IMR-90 (cell line): ENCODE measurements around the gene ISG20L2. TPM values are rescaled to one million over a fixed set of nuclear protein-coding genes. Genes with fewer than 3 reads are reported as not detected.
A peak's percentile ranks its signal among the peaks of the same experiment; 100 is the strongest.

Source experiments
- ATAC-seq: fragments of 200-7000 bp; cut with Tn5 transposase; 2 replicates; pipeline ENCODE4 v1.9.1; 2020; ENCODE audit warnings: low read depth, mild to moderate bottlenecking, moderate library complexity
- BruUV-seq: library from RNA; stranded (reverse); fragments of 400-500 nt; replicated peaks from 2 replicates; lab custom pipeline; 2021; lab: Mats Ljungman, UMichigan
- CTCF ChIA-PET: fragments of 300-600 bp; formaldehyde crosslinking; extraction: SDS; loops from one replicate; lab custom pipeline; 2021; ENCODE audit warnings: antibody characterized with exemption; lab: Yijun Ruan, JAX
- POLR2A ChIA-PET: fragments of 300-600 bp; sonication (Branson Sonifier 250); formaldehyde crosslinking; loops from one replicate; lab custom pipeline; 2022; ENCODE audit warnings: antibody characterized with exemption; ENCODE audit not compliant: unreplicated experiment; lab: Charles Lee
- DNase-seq: peaks from one replicate; pipeline ENCODE4 v3.0.0; 2013
- H2AFZ ChIP-seq: replicated peaks from 2 replicates; pipeline ENCODE3; 2013; ENCODE audit warnings: low read length, mild to moderate bottlenecking; ENCODE audit not compliant: poor library complexity
- H2AK5ac ChIP-seq: 2 replicates; pipeline ENCODE4 v1.6.1; 2013; ENCODE audit warnings: low read depth, low read length, inconsistent platforms
- H2AK9ac ChIP-seq: replicated peaks from 2 replicates; pipeline ENCODE3; 2013; ENCODE audit warnings: mild to moderate bottlenecking, low read depth, low read length, moderate library complexity; ENCODE audit not compliant: poor library complexity
- H2BK120ac ChIP-seq: 2 replicates; pipeline ENCODE4 v1.6.1; 2013; ENCODE audit warnings: low read depth, low read length, inconsistent platforms
- H2BK15ac ChIP-seq: 3 replicates; pipeline ENCODE4 v1.6.1; 2013; ENCODE audit warnings: low read depth, low read length, inconsistent platforms
- H2BK20ac ChIP-seq: 2 replicates; pipeline ENCODE4 v1.6.1; 2013; ENCODE audit warnings: low read depth, mild to moderate bottlenecking, inconsistent platforms, low read length, moderate library complexity
- H2BK5ac ChIP-seq: 2 replicates; pipeline ENCODE4 v1.6.1; 2013; ENCODE audit warnings: mild to moderate bottlenecking, low read depth, low read length, inconsistent platforms; ENCODE audit not compliant: poor library complexity, severe bottlenecking
- H3K14ac ChIP-seq: replicated peaks from 2 replicates; pipeline ENCODE4 v1.6.1; 2013; ENCODE audit warnings: low read depth, low read length, inconsistent platforms
- H3K18ac ChIP-seq: 2 replicates; pipeline ENCODE4 v1.6.1; 2013; ENCODE audit warnings: low read depth, low read length, control low read depth
- H3K23ac ChIP-seq: 2 replicates; pipeline ENCODE4 v1.6.1; 2013; ENCODE audit warnings: low read depth, low read length, inconsistent platforms
- H3K27ac ChIP-seq: 2 replicates; pipeline ENCODE4 v1.5.1; 2013; ENCODE audit warnings: mild to moderate bottlenecking, control low read depth, low read length; ENCODE audit not compliant: insufficient read depth
- H3K27me3 ChIP-seq: 2 replicates; pipeline ENCODE4 v1.6.1; 2013; ENCODE audit warnings: low read length; ENCODE audit not compliant: control insufficient read depth, insufficient read depth
- H3K36me3 ChIP-seq: 2 replicates; pipeline ENCODE4 v1.6.1; 2013; ENCODE audit warnings: low read length, mixed read lengths; ENCODE audit not compliant: control insufficient read depth, insufficient read depth
- H3K4ac ChIP-seq: 2 replicates; pipeline ENCODE4 v1.6.1; 2013; ENCODE audit warnings: low read depth, low read length, inconsistent platforms
- H3K4me1 ChIP-seq: 2 replicates; pipeline ENCODE4 v1.6.1; 2013; ENCODE audit warnings: low read length, mixed read lengths; ENCODE audit not compliant: control insufficient read depth, insufficient read depth
- H3K4me2 ChIP-seq: 2 replicates; pipeline ENCODE4 v1.6.1; 2013; ENCODE audit warnings: low read depth, mild to moderate bottlenecking, control low read depth, low read length, moderate library complexity
- H3K4me3 ChIP-seq: 2 replicates; pipeline ENCODE4 v1.5.1; 2013; ENCODE audit warnings: low read depth, mild to moderate bottlenecking, control low read depth, low read length, moderate library complexity; ENCODE audit not compliant: insufficient read depth
- H3K56ac ChIP-seq: 2 replicates; pipeline ENCODE4 v1.6.1; 2013; ENCODE audit warnings: low read length, inconsistent platforms; ENCODE audit not compliant: insufficient read depth; ENCODE audit errors: extremely low read depth
- H3K79me1 ChIP-seq, 2 experiments: 2 replicates each; pipeline ENCODE4 v1.6.1; 2013; ENCODE audit warnings: low read length in 2 of 2, inconsistent platforms in 1 of 2, low read depth in 1 of 2
- H3K9ac ChIP-seq: 2 replicates; pipeline ENCODE4 v1.6.1; 2013; ENCODE audit warnings: low read depth, low read length, control low read depth
- H3K9me1 ChIP-seq: 2 replicates; pipeline ENCODE4 v1.6.1; 2013; ENCODE audit warnings: low read length, inconsistent platforms; ENCODE audit not compliant: insufficient read depth
- H3K9me3 ChIP-seq: 2 replicates; pipeline ENCODE4 v1.6.1; 2013; ENCODE audit warnings: low read length; ENCODE audit not compliant: control insufficient read depth, insufficient read depth
- H4K20me1 ChIP-seq: 2 replicates; pipeline ENCODE4 v1.6.1; 2013; ENCODE audit warnings: low read length, inconsistent platforms; ENCODE audit not compliant: insufficient read depth
- H4K5ac ChIP-seq: 2 replicates; pipeline ENCODE4 v1.6.1; 2013; ENCODE audit warnings: mild to moderate bottlenecking, low read depth, low read length, control low read depth
- H4K8ac ChIP-seq, 2 experiments: 2 replicates each; pipeline ENCODE4 v1.6.1; 2013; ENCODE audit warnings: low read depth in 2 of 2, low read length in 2 of 2, control low read depth in 1 of 2, inconsistent platforms in 1 of 2
- H4K91ac ChIP-seq: 2 replicates; pipeline ENCODE4 v1.6.1; 2013; ENCODE audit warnings: low read depth, low read length, inconsistent platforms; ENCODE audit not compliant: insufficient read depth
- BHLHE40 ChIP-seq: fragments of 150-350 bp; IDR thresholded peaks from 2 replicates; pipeline ENCODE4 v1.6.1; 2016; ENCODE audit warnings: mild to moderate bottlenecking, low read depth, low read length
- FOS ChIP-seq: fragments of 150-350 bp; IDR thresholded peaks from 2 replicates; pipeline ENCODE4 v1.6.1; 2016; ENCODE audit warnings: low read depth, low read length
- MAFK ChIP-seq: IDR thresholded peaks from 2 replicates; pipeline ENCODE4 v1.6.1; 2012; ENCODE audit warnings: low read depth, low read length, improper control_type of control experiment
- MAZ ChIP-seq: IDR thresholded peaks from 2 replicates; pipeline ENCODE4 v1.6.1; 2012; ENCODE audit warnings: low read depth, mild to moderate bottlenecking, low read length, improper control_type of control experiment, moderate library complexity, borderline replicate concordance
- MXI1 ChIP-seq: IDR thresholded peaks from 2 replicates; pipeline ENCODE4 v1.6.1; 2012; ENCODE audit warnings: low read depth, mild to moderate bottlenecking, low read length, moderate library complexity, borderline replicate concordance
- NFE2L2 ChIP-seq: fragments of 150-350 bp; IDR thresholded peaks from 2 replicates; pipeline ENCODE4 v1.6.1; 2016; ENCODE audit warnings: low read depth, mild to moderate bottlenecking, low read length
- POLR2A ChIP-seq: IDR thresholded peaks from 2 replicates; pipeline ENCODE4 v1.6.1; 2012; ENCODE audit warnings: mild to moderate bottlenecking, low read depth, low read length
- RAD21 ChIP-seq: IDR thresholded peaks from 2 replicates; pipeline ENCODE4 v1.6.1; 2012; ENCODE audit warnings: low read length, improper control_type of control experiment
- RCOR1 ChIP-seq: IDR thresholded peaks from 2 replicates; pipeline ENCODE4 v1.6.1; 2012; ENCODE audit warnings: mild to moderate bottlenecking, low read length, improper control_type of control experiment; ENCODE audit not compliant: insufficient replicate concordance
- RFX5 ChIP-seq: IDR thresholded peaks from 2 replicates; pipeline ENCODE4 v1.8.0; 2012; ENCODE audit warnings: low read depth, mild to moderate bottlenecking, low read length, moderate library complexity
- WGBS, 2 experiments: methylation state at CpG; one replicate each; pipeline versions ENCODE4 v1.1.5 to v1.1.7; 2013; ENCODE audit warnings: missing lambda C conversion rate in 2 of 2; ENCODE audit not compliant: insufficient read length in 1 of 2; ENCODE audit errors: extremely low coverage in 2 of 2; 5-methylcytosine and 5-hydroxymethylcytosine counted together
- dilution Hi-C: fragments of 300-500 bp; cut with HindIII; formaldehyde crosslinking; loops from one replicate; pipeline ENCODE4 v1.14.3; 2018; ENCODE audit warnings: low sequenced_read_pairs; ENCODE audit not compliant: unreplicated experiment
- in situ Hi-C: fragments of 300-500 bp; cut with MboI; formaldehyde crosslinking; loops from 3 replicates; pipeline ENCODE4 v1.14.3; 2019; ENCODE audit warnings: low sequenced_read_pairs, inconsistent platforms, mixed read lengths
- intact Hi-C: fragments of 100-400 bp; cut with micrococcal nuclease; formaldehyde crosslinking; loops from 2 replicates; pipeline ENCODE4 v1.10.0; 2022
- polyA plus RNA-seq, 3 experiments: library from polyadenylated mRNA; depleted of rRNA; stranded (reverse); fragments of >200 nt; gene quantifications; 2 replicates each; pipeline ENCODE4 v1.2.3, GENCODE V29; 2012; ENCODE audit warnings: low replicate concordance in 1 of 3
- total RNA-seq: library from RNA; depleted of rRNA; stranded (reverse); fragments of >200 nt; gene quantifications from 2 replicates; pipeline ENCODE4 v1.2.3, GENCODE V29; 2012; rRNA removed

Gene ISG20L2
- total and polyA plus RNA-seq, 2 of the 4 experiments (the other 2 are of a cell fraction): 17.0 to 27.3 TPM

DNA sequence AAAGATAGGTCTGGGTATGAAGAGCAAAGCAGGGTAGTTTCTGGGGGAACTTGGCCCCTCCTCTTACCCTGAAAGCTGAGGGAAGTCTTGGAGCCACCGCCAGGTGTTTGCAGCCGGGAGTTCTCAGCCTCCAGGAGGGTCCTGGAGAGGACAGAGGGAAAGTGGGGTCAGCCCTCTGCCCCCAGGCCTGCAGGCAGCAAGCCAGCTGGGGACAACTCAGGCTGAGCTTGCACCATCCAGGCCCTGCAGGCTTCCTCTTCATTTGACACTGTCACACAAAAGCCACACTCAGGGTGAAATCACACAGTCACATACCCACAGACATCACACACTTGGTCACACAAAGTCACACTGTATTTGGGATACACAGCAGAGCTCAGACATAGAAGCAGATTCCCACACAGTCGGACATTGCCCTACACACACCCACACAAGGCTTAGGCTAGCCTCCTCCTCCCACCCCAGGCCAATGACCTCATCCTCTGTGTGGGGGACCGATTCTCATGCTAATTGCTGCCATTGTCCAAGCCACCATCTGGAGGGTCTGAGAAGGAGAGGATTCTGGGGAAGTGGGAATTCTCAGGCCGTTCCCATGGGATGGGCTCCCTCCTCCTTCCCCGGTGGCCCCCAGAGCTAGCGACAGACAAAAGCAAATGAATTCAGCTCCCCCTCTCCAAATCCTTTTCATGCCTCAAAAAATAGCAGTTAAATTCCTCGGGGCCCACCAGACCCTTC lies 55.0 kb downstream of the ISG20L2 start:
- in situ Hi-C loops (no loop called here), intact Hi-C loops (no loop called here), dilution Hi-C loops (no loop called here)
- BruUV-seq: no TSS peak
- TF ChIP-seq RCOR1 (no peak), BHLHE40 (no peak), NFE2L2 (no peak), MAZ (no peak), FOS (no peak), MXI1 (no peak), RFX5 (no peak), RAD21 (no peak), POLR2A (no peak), MAFK (no peak)
- H3K9me3 ChIP-seq: no peaks in the 10 kb centered on the region
- H3K56ac ChIP-seq: no peak overlapping the region
- H2BK5ac ChIP-seq: no peak overlapping the region
- H2BK15ac ChIP-seq: 0 out of 3 replicates have a peak overlapping the region, but pooled peaks have one; percentile 2
- H3K18ac ChIP-seq: no peak overlapping the region
- H3K4me3 ChIP-seq: no peak overlapping the region
- H2BK120ac ChIP-seq: peak overlapping the region; percentile 71; the same call in 1 of the 2 replicates
- DNase-seq (peak; percentile 39), ATAC-seq (no peak)
- H3K9me1 ChIP-seq: peaks cover 18% of the 10 kb centered on the region
- no peak overlapping the region for H3K27ac ChIP-seq
- peak overlapping the region; percentile 19; the same call in 1 of the 2 replicates for H3K4me2 ChIP-seq
- peak overlapping the region; percentile 85 for H2AK9ac ChIP-seq
- peak overlapping the region in 1 of 2 experiments; percentile 44; a peak in 1 of 4 replicates for H4K8ac ChIP-seq
- H3K4ac ChIP-seq: peak overlapping the region; percentile 69
- no peak overlapping the region; the same call in 1 of the 2 replicates for H2BK20ac ChIP-seq
- H4K91ac ChIP-seq: no peak overlapping the region
- peaks cover 15 to 58% of the 10 kb centered on the region in 2 experiments; a peak in 3 of 4 replicates for H3K79me1 ChIP-seq
- 21% methylated on average over 3 of the region's 8 CpGs; no CpG with 5 or more reads in 1 of the 2 experiments for WGBS, 2 experiments
- peak overlapping the region; percentile 22; the same call in 1 of the 2 replicates for H2AK5ac ChIP-seq
- H3K27me3 ChIP-seq: no peaks in the 10 kb centered on the region; the same call in 1 of the 2 replicates
- H3K9ac ChIP-seq: 0 out of 2 replicates have a peak overlapping the region, but pooled peaks have one; percentile 25
- peaks cover 31% of the 10 kb centered on the region for H3K4me1 ChIP-seq
- no peak overlapping the region for H4K5ac ChIP-seq
- H3K23ac ChIP-seq: peak overlapping the region; percentile 48; the same call in 1 of the 2 replicates
- peak overlapping the region; percentile 53 for H2AFZ ChIP-seq
- peaks cover 28% of the 10 kb centered on the region for H4K20me1 ChIP-seq
- CTCF ChIA-PET: no interaction called here
- peaks cover 16% of the 10 kb centered on the region for H3K36me3 ChIP-seq
- POLR2A ChIA-PET: interaction anchor here (0.9 kb wide), 1 partner anchor 9 kb away, joined by 5 read pairs; no protein-coding TSS in a partner anchor
- peak overlapping the region; percentile 71 for H3K14ac ChIP-seq

Other genes with a start within 250 kb of the ISG20L2 start
- 2.9 and 3.6 TPM in 2 replicates for gene MEF2D, start 228.0 kb downstream of the ISG20L2 start, total RNA-seq
- gene MEF2D, start 228.0 kb downstream of the ISG20L2 start, polyA plus RNA-seq (2012; rRNA removed): 20.0 and 25.0 TPM in 2 replicates
- 13.6 TPM in 2 replicates for gene IQGAP3, start 156.2 kb downstream of the ISG20L2 start, total RNA-seq
- 12.5 and 14.9 TPM in 2 replicates for gene IQGAP3, start 156.2 kb downstream of the ISG20L2 start, polyA plus RNA-seq (2012; rRNA removed)
- not detected in 2 replicates for gene TTC24, start 149.0 kb downstream of the ISG20L2 start, total RNA-seq
- not detected in 2 replicates for gene TTC24, start 149.0 kb downstream of the ISG20L2 start, polyA plus RNA-seq (2012; rRNA removed)
- gene NAXE, start 137.0 kb downstream of the ISG20L2 start, total RNA-seq: 70.3 and 74.2 TPM in 2 replicates
- gene NAXE, start 137.0 kb downstream of the ISG20L2 start, polyA plus RNA-seq (2012; rRNA removed): 60.6 and 61.0 TPM in 2 replicates
- 30.8 and 41.8 TPM in 2 replicates for gene GPATCH4, start 127.3 kb downstream of the ISG20L2 start, total RNA-seq
- 26.6 and 32.6 TPM in 2 replicates for gene GPATCH4, start 127.3 kb downstream of the ISG20L2 start, polyA plus RNA-seq (2012; rRNA removed)
- not detected in 2 replicates for gene HAPLN2, start 109.4 kb downstream of the ISG20L2 start, total RNA-seq
- not detected in 2 replicates for gene HAPLN2, start 109.4 kb downstream of the ISG20L2 start, polyA plus RNA-seq (2012; rRNA removed)
- not detected in 2 replicates for gene BCAN, start 86.6 kb downstream of the ISG20L2 start, total RNA-seq
- gene BCAN, start 86.6 kb downstream of the ISG20L2 start, polyA plus RNA-seq (2012; rRNA removed): 0.07 TPM in 1 of 2 replicates, not detected in the other
- 40.1 and 46.1 TPM in 2 replicates for gene NES, start 51.4 kb downstream of the ISG20L2 start, total RNA-seq
- 25.3 and 26.7 TPM in 2 replicates for gene NES, start 51.4 kb downstream of the ISG20L2 start, polyA plus RNA-seq (2012; rRNA removed)
- 6.1 and 6.3 TPM in 2 replicates for gene CRABP2, start 23.2 kb downstream of the ISG20L2 start, total RNA-seq
- 12.2 and 15.7 TPM in 2 replicates for gene CRABP2, start 23.2 kb downstream of the ISG20L2 start, polyA plus RNA-seq (2012; rRNA removed)
- gene METTL25B, start 297 bp downstream of the ISG20L2 start, total RNA-seq: 2.3 and 3.1 TPM in 2 replicates
- 9.6 and 10.1 TPM in 2 replicates for gene METTL25B, start 297 bp downstream of the ISG20L2 start, polyA plus RNA-seq (2012; rRNA removed)
- gene MRPL24, start 12.3 kb upstream of the ISG20L2 start, total RNA-seq: 65.3 and 68.8 TPM in 2 replicates
- 94.9 and 99.5 TPM in 2 replicates for gene MRPL24, start 12.3 kb upstream of the ISG20L2 start, polyA plus RNA-seq (2012; rRNA removed)
- 94.6 and 145 TPM in 2 replicates for gene HDGF, start 22.9 kb upstream of the ISG20L2 start, total RNA-seq
- 102 and 123 TPM in 2 replicates for gene HDGF, start 22.9 kb upstream of the ISG20L2 start, polyA plus RNA-seq (2012; rRNA removed)
- 10.6 and 14.7 TPM in 2 replicates for gene PRCC, start 38.8 kb upstream of the ISG20L2 start, total RNA-seq
- gene PRCC, start 38.8 kb upstream of the ISG20L2 start, polyA plus RNA-seq (2012; rRNA removed): 52.4 and 59.6 TPM in 2 replicates
- 0.28 TPM in 1 of 2 replicates, not detected in the other for gene SH2D2A, start 88.1 kb upstream of the ISG20L2 start, total RNA-seq
- 0.23 TPM in 1 of 2 replicates, not detected in the other for gene SH2D2A, start 88.1 kb upstream of the ISG20L2 start, polyA plus RNA-seq (2012; rRNA removed)
- gene INSRR, start 130.4 kb upstream of the ISG20L2 start, total RNA-seq: not detected in 2 replicates
- not detected in 2 replicates for gene INSRR, start 130.4 kb upstream of the ISG20L2 start, polyA plus RNA-seq (2012; rRNA removed)
- not detected in 2 replicates for gene NTRK1, start 132.1 kb upstream of the ISG20L2 start, total RNA-seq
- 0.03 TPM in 1 of 2 replicates, not detected in the other for gene NTRK1, start 132.1 kb upstream of the ISG20L2 start, polyA plus RNA-seq (2012; rRNA removed)
- 2.0 and 2.8 TPM in 2 replicates for gene PEAR1, start 165.0 kb upstream of the ISG20L2 start, total RNA-seq
- gene PEAR1, start 165.0 kb upstream of the ISG20L2 start, polyA plus RNA-seq (2012; rRNA removed): 44.4 and 52.1 TPM in 2 replicates
- not detected in 2 replicates for gene LRRC71, start 191.9 kb upstream of the ISG20L2 start, total RNA-seq
- gene LRRC71, start 191.9 kb upstream of the ISG20L2 start, polyA plus RNA-seq (2012; rRNA removed): 0.47 and 0.50 TPM in 2 replicates